B cell (primary cell): ENCODE measurements around the gene CDH12. TPM values are rescaled to one million over a fixed set of nuclear protein-coding genes. Genes with fewer than 3 reads are reported as not detected.
"Not testable (repeated sequence)": the region's sequence is repeated elsewhere in the genome, so short reads cannot be mapped to it uniquely, and the experiment has no call there.

Experiments
- ATAC-seq: fragments of 200-7000 bp; cut with Tn5 transposase; one replicate; pipeline ENCODE4 v1.10.0; 2021; ENCODE audit warnings: low read depth, mild to moderate bottlenecking, moderate number of reproducible peaks, moderate library complexity
- CTCF ChIA-PET: fragments of 350-600 bp; sonication (Branson Sonifier 250); formaldehyde crosslinking; loops from one replicate; lab custom pipeline; 2021; ENCODE audit warnings: antibody characterized with exemption, inconsistent platforms; lab: Charles Lee
- POLR2A ChIA-PET: fragments of 350-600 bp; sonication (Branson Sonifier 250); formaldehyde crosslinking; loops from one replicate; lab custom pipeline; 2021; ENCODE audit warnings: antibody characterized with exemption; lab: Charles Lee
- DNase-seq: peaks from one replicate; pipeline ENCODE4 v3.0.0; 2013
- H2AFZ ChIP-seq: 2 replicates; pipeline ENCODE4 v1.6.1; 2012; ENCODE audit warnings: mild to moderate bottlenecking, low read depth, low read length; ENCODE audit not compliant: insufficient read depth, poor library complexity, severe bottlenecking
- H3K27ac ChIP-seq, 2 donors: 1 replicate in 1 of 2; 2 replicates in 1 of 2; pipeline ENCODE4 v1.5.1; 2012 to 2013; ENCODE audit warnings: low read length in 2 of 2, mild to moderate bottlenecking in 2 of 2, moderate library complexity in 1 of 2
- H3K27me3 ChIP-seq, 4 experiments: fragments of 200-600 bp in 1 of 4; sonication (generic) in 1 of 4; replicated peaks in 1 of 4; 1 replicate in 2 of 4; 2 replicates in 2 of 4; pipeline versions ENCODE4 v1.6.1 to v1.7.0; 2013 to 2016; ENCODE audit warnings: low read length in 3 of 4, mild to moderate bottlenecking in 2 of 4, mixed read lengths in 1 of 4, moderate library complexity in 1 of 4; ENCODE audit not compliant: insufficient read depth in 4 of 4, control insufficient read depth in 3 of 4; ENCODE audit errors: control extremely low read depth in 1 of 4
- H3K36me3 ChIP-seq, 2 experiments: replicated peaks in 1 of 2; 1 replicate in 1 of 2; 2 replicates in 1 of 2; pipeline versions ENCODE4 v1.6.1 to v1.7.1; 2013; ENCODE audit warnings: low read length in 1 of 2; ENCODE audit not compliant: insufficient read depth in 2 of 2, control insufficient read depth in 1 of 2; ENCODE audit errors: control extremely low read depth in 1 of 2, extremely low read depth in 1 of 2
- H3K4me1 ChIP-seq, 2 donors: fragments of 200-600 bp in 1 of 2; sonication (generic) in 1 of 2; 1 replicate in 1 of 2; 2 replicates in 1 of 2; pipeline versions ENCODE4 v1.5.1 to v1.6.1; 2013 to 2017; ENCODE audit warnings: low read length in 2 of 2; ENCODE audit not compliant: control insufficient read depth in 2 of 2, insufficient read depth in 2 of 2
- H3K4me2 ChIP-seq: replicated peaks from 2 replicates; pipeline ENCODE3; 2012; ENCODE audit warnings: mild to moderate bottlenecking, low read depth, low read length; ENCODE audit not compliant: poor library complexity, severe bottlenecking
- H3K4me3 ChIP-seq, 5 experiments: fragments of 200-600 bp in 1 of 5; sonication (generic) in 1 of 5; 1 replicate in 3 of 5; 2 replicates in 2 of 5; pipeline versions ENCODE4 v1.5.1 to v1.7.0; 2011 to 2016; ENCODE audit warnings: low read length in 4 of 5, mild to moderate bottlenecking in 4 of 5, low read depth in 2 of 5, control low read depth in 1 of 5, moderate library complexity in 1 of 5; ENCODE audit not compliant: insufficient read depth in 1 of 5; ENCODE audit errors: control extremely low read depth in 1 of 5, extremely low read depth in 1 of 5
- H3K79me2 ChIP-seq: fragments of 200-600 bp; sonication (generic); one replicate; pipeline ENCODE4 v1.6.0; 2016; ENCODE audit warnings: low read length; ENCODE audit not compliant: control insufficient read depth, insufficient read depth
- H3K9ac ChIP-seq: fragments of 200-600 bp; sonication (generic); 2 replicates; pipeline ENCODE4 v1.6.1; 2017; ENCODE audit warnings: mild to moderate bottlenecking, low read length, moderate library complexity
- H3K9me3 ChIP-seq, 3 donors: one replicate each; pipeline versions ENCODE4 v1.6.1 to v1.7.1; 2013; ENCODE audit warnings: low read length in 2 of 3; ENCODE audit not compliant: control insufficient read depth in 2 of 3, insufficient read depth in 1 of 3; ENCODE audit errors: control extremely low read depth in 1 of 3
- H4K20me1 ChIP-seq: 2 replicates; pipeline ENCODE4 v1.6.0; 2012; ENCODE audit warnings: mild to moderate bottlenecking, low read length; ENCODE audit not compliant: insufficient read depth, control insufficient read depth, poor library complexity, severe bottlenecking
- H3K27ac Mint-ChIP-seq: one replicate; pipeline ENCODE4 v1.8.0; 2021; ENCODE audit warnings: mixed read lengths
- H3K27me3 Mint-ChIP-seq: one replicate; pipeline ENCODE4 v1.8.0; 2021; ENCODE audit warnings: mixed read lengths
- H3K4me1 Mint-ChIP-seq: one replicate; pipeline ENCODE4 v1.8.0; 2021; ENCODE audit warnings: mixed read lengths
- H3K4me3 Mint-ChIP-seq: one replicate; pipeline ENCODE4 v1.8.0; 2021; ENCODE audit warnings: mixed read lengths
- H3K9me3 Mint-ChIP-seq: one replicate; pipeline ENCODE4 v1.8.0; 2022; ENCODE audit warnings: mixed read lengths; ENCODE audit not compliant: insufficient read depth
- CTCF ChIP-seq: fragments of 200-600 bp; IDR thresholded peaks from one replicate; pipeline ENCODE4 v1.8.0; 2022; ENCODE audit warnings: antibody characterized with exemption, mild to moderate bottlenecking
- EZH2 ChIP-seq: IDR thresholded peaks from 2 replicates; pipeline ENCODE4 v1.6.1; 2012; ENCODE audit warnings: borderline replicate concordance, low read depth, mild to moderate bottlenecking, moderate library complexity, low read length; ENCODE audit not compliant: insufficient read depth, poor library complexity, severe bottlenecking
- WGBS: methylation state at CpG from one replicate; pipeline ENCODE4 v1.1.5; 2013; ENCODE audit warnings: missing lambda C conversion rate; ENCODE audit not compliant: insufficient coverage; 5-methylcytosine and 5-hydroxymethylcytosine counted together
- intact Hi-C: fragments of 100-400 bp; cut with micrococcal nuclease; formaldehyde crosslinking; loops from one replicate; pipeline ENCODE4 v1.10.0; 2022
- polyA plus RNA-seq: library from polyadenylated mRNA; depleted of rRNA; stranded (reverse); fragments of >200 nt; gene quantifications from 2 replicates; pipeline ENCODE4 v1.2.3, GENCODE V29; 2012
- total RNA-seq, 2 donors: library from RNA; stranded (reverse); fragments of 120-200 nt in 1 of 2; gene quantifications; 1 replicate in 1 of 2; 2 replicates in 1 of 2; pipeline versions ENCODE4 v1.2.3 to v1.2.4, GENCODE V29; 2013 to 2022

The CDH12 gene
- total and polyA plus RNA-seq, 2 donors (not counting 1 experiment from before 2014, with no cell fraction given): not detected

GRCh38 chr5:22341406-22341805 is 511.7 kb downstream of the CDH12 start:
- DNase-seq (no peak), ATAC-seq (no peak)
- CTCF ChIA-PET: no interaction called here
- Histone ChIP-seq H3K4me3 (no peak overlapping the region), H3K4me1 (no peaks in the 10 kb centered on the region), H3K79me2 (no peaks in the 10 kb centered on the region), H3K36me3 (no peaks in the 10 kb centered on the region), H4K20me1 (no peaks in the 10 kb centered on the region), H3K9ac (no peak overlapping the region), H3K27ac (no peak overlapping the region), H3K27me3 (no peaks in the 10 kb centered on the region), H2AFZ (no peak overlapping the region), H3K9me3 (peaks cover 0 to 5% (median 3%) of the 10 kb centered on the region in 3 donors), H3K4me2 (no peak overlapping the region)
- Mint-ChIP-seq H3K27ac (no peak overlapping the region), H3K4me3 (no peak overlapping the region), H3K27me3 (no peaks in the 10 kb centered on the region), H3K9me3 (peaks cover 2% of the 10 kb centered on the region), H3K4me1 (no peaks in the 10 kb centered on the region)
- intact Hi-C loops: no loop called here
- TF ChIP-seq CTCF (no peak), EZH2 (no peak)
- WGBS: no CpG with 5 or more reads among the region's 2 CpGs
- POLR2A ChIA-PET: no interaction called here

GRCh38 chr5:22332949-22333348 is 520.2 kb downstream of the CDH12 start:
- POLR2A ChIA-PET, H3K9me3 Mint-ChIP-seq, H3K27ac ChIP-seq, H3K27me3 ChIP-seq, H3K4me3 Mint-ChIP-seq, H3K9ac ChIP-seq, H2AFZ ChIP-seq, H3K4me2 ChIP-seq, H3K4me1 ChIP-seq, H3K27me3 Mint-ChIP-seq, DNase-seq, H4K20me1 ChIP-seq, H3K4me1 Mint-ChIP-seq, H3K4me3 ChIP-seq, H3K27ac Mint-ChIP-seq, intact Hi-C loops, CTCF ChIA-PET, ATAC-seq, H3K36me3 ChIP-seq, H3K79me2 ChIP-seq: not testable (repeated sequence)
- H3K9me3 ChIP-seq: peaks cover 0 to 11% (median 3%) of the 10 kb centered on the region in 3 donors
- no CpG with 5 or more reads among the region's 3 CpGs for WGBS
